Testis (tissue), 3 donors: ENCODE measurements around the gene ECI1. TPM values are rescaled to one million over a fixed set of nuclear protein-coding genes. Genes with fewer than 3 reads are reported as not detected.
A peak's percentile ranks its signal among the peaks of the same experiment; 100 is the strongest.
"Not testable (repeated sequence)": the region's sequence is repeated elsewhere in the genome, so short reads cannot be mapped to it uniquely, and the experiment has no call there.

Source experiments
- DNase-seq: peaks from one replicate; pipeline ENCODE4 v3.0.0-alpha.2; 2019
- H3K27ac ChIP-seq, 2 donors: fragments of 200-600 bp; sonication (generic); one replicate each; pipeline ENCODE4 v1.5.1; 2019
- H3K27me3 ChIP-seq: fragments of 200-600 bp; sonication (generic); one replicate; pipeline ENCODE4 v1.5.1; 2019
- H3K36me3 ChIP-seq: fragments of 200-600 bp; sonication (generic); one replicate; pipeline ENCODE4 v1.5.1; 2017; ENCODE audit warnings: low read depth; ENCODE audit errors: missing control alignments
- H3K4me1 ChIP-seq: fragments of 200-600 bp; sonication (generic); one replicate; pipeline ENCODE4 v1.5.1; 2019
- H3K4me3 ChIP-seq, 2 donors: fragments of 200-600 bp; sonication (generic); one replicate each; pipeline ENCODE4 v1.5.1; 2017 to 2019
- H3K9me3 ChIP-seq: fragments of 200-600 bp; sonication (generic); one replicate; pipeline ENCODE4 v1.5.1; 2017
- CTCF ChIP-seq, 3 experiments: fragments of 450-650 bp in 2 of 3; fragments of 200-600 bp in 1 of 3; sonication (generic) in 1 of 3; IDR thresholded peaks; one replicate each; pipeline ENCODE4 v1.5.1; 2016 to 2019; ENCODE audit warnings: antibody characterized with exemption in 3 of 3, mild to moderate bottlenecking in 2 of 3, moderate library complexity in 1 of 3
- POLR2A ChIP-seq: fragments of 450-650 bp; IDR thresholded peaks from one replicate; pipeline ENCODE4 v1.6.1; 2017; ENCODE audit warnings: antibody characterized with exemption, mild to moderate bottlenecking, moderate library complexity
- WGBS, 2 donors: methylation state at CpG; one replicate each; pipeline ENCODE4 v1.1.5; 2018; 5-methylcytosine and 5-hydroxymethylcytosine counted together
- intact Hi-C: fragments of 100-400 bp; cut with DNase I; formaldehyde crosslinking; loops from one replicate; pipeline ENCODE4 v1.15.1; 2023; ENCODE audit warnings: low total_unique reads
- polyA plus RNA-seq: library from polyadenylated mRNA; stranded (reverse); fragments of 350-450 nt; fragmentation: Illumina TruSeq; extraction: RNeasy Lipid Tissue Mini Kit (QIAGEN cat#74804); gene quantifications from one replicate; pipeline ENCODE4 v1.2.3, GENCODE V29; 2014; ENCODE audit warnings: low read depth, low replicate concordance; ENCODE audit not compliant: insufficient read depth
- total RNA-seq, 2 donors: library from RNA; depleted of rRNA; stranded (reverse); fragments of >200 nt; gene quantifications; one replicate each; pipeline ENCODE4 v1.2.3, GENCODE V29; 2016

ECI1 gene
- total and polyA plus RNA-seq, 3 donors from 2014 or later: 25.5 to 39.0 (median 36.1) TPM

GRCh38 chr16:2204416-2205103 is 46.8 kb downstream of the ECI1 start:
- TF ChIP-seq CTCF (IDR thresholded peaks at IDR 0.05) (no peak), POLR2A (no peak)
- H3K27me3 ChIP-seq: no peaks in the 10 kb centered on the region
- DNase-seq: peak; percentile 42

GRCh38 chr16:2203119-2203688 is 48.2 kb downstream of the ECI1 start:
- intact Hi-C loops, H3K27me3 ChIP-seq, H3K27ac ChIP-seq, H3K36me3 ChIP-seq, H3K4me3 ChIP-seq, DNase-seq, H3K9me3 ChIP-seq: not testable (repeated sequence)
- peaks cover 18% of the 10 kb centered on the region for H3K4me1 ChIP-seq
- 95 to 96% methylated on average over 8 of the region's 8 CpGs for WGBS, 2 donors

More at GRCh38 chr16:2204416-2205103, 46.8 kb downstream of the ECI1 start:
- 34 to 43% methylated on average over 13 of the region's 13 CpGs for WGBS, 2 donors
- Histone ChIP-seq H3K27ac (peak overlapping the region; percentile 97 to 98), H3K36me3 (no peaks in the 10 kb centered on the region), H3K9me3 (no peaks in the 10 kb centered on the region), H3K4me1 (peaks cover 19% of the 10 kb centered on the region), H3K4me3 (peak overlapping the region; percentile 82 to 85)
- intact Hi-C loops: no loop called here

- intact Hi-C loops: no loop called here
- no peaks in the 10 kb centered on the region for H3K9me3 ChIP-seq
- peaks cover 13% of the 10 kb centered on the region for H3K4me1 ChIP-seq
- DNase-seq: no peak
- H3K27ac ChIP-seq: no peak overlapping the region
- no peaks in the 10 kb centered on the region for H3K36me3 ChIP-seq
- no peak overlapping the region for H3K4me3 ChIP-seq
- H3K27me3 ChIP-seq: no peaks in the 10 kb centered on the region
- WGBS, 2 donors: 92 to 93% methylated on average over 6 of the region's 6 CpGs
- TF ChIP-seq POLR2A (no peak), CTCF (IDR thresholded peaks at IDR 0.05) (no peak)
These were observed 51.1 kb downstream of the ECI1 start for GRCh38 chr16:2200313-2200712.

- intact Hi-C loops: no loop called here
- TF ChIP-seq POLR2A (no peak), CTCF (IDR thresholded peaks at IDR 0.05) (no peak)
- 74 to 88% methylated on average over 5 to 7 of the region's 14 CpGs for WGBS, 2 donors
These were observed 51.7 kb downstream of the ECI1 start for GRCh38 chr16:2199621-2200139.

GRCh38 chr16:2199095-2199494 is 52.3 kb downstream of the ECI1 start:
- intact Hi-C loops: no loop called here
- H3K4me1 ChIP-seq: peaks cover 10% of the 10 kb centered on the region
- H3K27ac ChIP-seq: no peak overlapping the region
- DNase-seq: no peak
- 77 to 92% methylated on average over 4 to 5 of the region's 5 CpGs for WGBS, 2 donors
- no peak overlapping the region for H3K4me3 ChIP-seq
- H3K27me3 ChIP-seq: no peaks in the 10 kb centered on the region
- no peak for TF ChIP-seq CTCF (IDR thresholded peaks at IDR 0.05)
- no peak for TF ChIP-seq POLR2A
- no peaks in the 10 kb centered on the region for H3K36me3 ChIP-seq
- H3K9me3 ChIP-seq: no peaks in the 10 kb centered on the region

More at GRCh38 chr16:2199621-2200139, 51.7 kb downstream of the ECI1 start:
- H3K4me3 ChIP-seq: no peak overlapping the region
- H3K27ac ChIP-seq: no peak overlapping the region
- H3K4me1 ChIP-seq: peaks cover 14% of the 10 kb centered on the region
- DNase-seq: no peak
- H3K27me3 ChIP-seq: no peaks in the 10 kb centered on the region
- H3K36me3 ChIP-seq: no peaks in the 10 kb centered on the region
- H3K9me3 ChIP-seq: no peaks in the 10 kb centered on the region
